Ishikawa (cell line): ENCODE data around the gene MTMR1.

Source experiments
- CEBPB ChIP-seq: IDR thresholded peaks from 2 replicates; pipeline ENCODE4 v1.6.1; 2012
- EGR1 ChIP-seq: IDR thresholded peaks from 2 replicates; pipeline ENCODE4 v1.6.1; 2012
- EP300 ChIP-seq: IDR thresholded peaks from 2 replicates; pipeline ENCODE4 v1.6.1; 2012; ENCODE audit warnings: borderline replicate concordance
- FOXM1 ChIP-seq: IDR thresholded peaks from 2 replicates; pipeline ENCODE4 v1.6.1; 2012; ENCODE audit warnings: low read depth, borderline replicate concordance
- RAD21 ChIP-seq: IDR thresholded peaks from 2 replicates; pipeline ENCODE4 v1.6.1; 2012; ENCODE audit warnings: low read depth
- TAF1 ChIP-seq: IDR thresholded peaks from 2 replicates; pipeline ENCODE4 v1.6.1; 2012; ENCODE audit warnings: low read depth, mild to moderate bottlenecking
- TCF12 ChIP-seq: IDR thresholded peaks from 2 replicates; pipeline ENCODE4 v1.6.1; 2012; ENCODE audit warnings: low read depth
- TEAD4 ChIP-seq: IDR thresholded peaks from 2 replicates; pipeline ENCODE4 v1.6.1; 2012
- TF ChIP-seq, protein P1 (sequence below): IDR thresholded peaks from 2 replicates; pipeline ENCODE4 v1.6.1; 2012; ENCODE audit warnings: low read depth, mild to moderate bottlenecking
- TF ChIP-seq, protein P2 (sequence below): IDR thresholded peaks from 2 replicates; pipeline ENCODE4 v1.6.1; 2012

- TF ChIP-seq FOXM1 = no peak
- no peak for TF ChIP-seq TCF12
- TF ChIP-seq EP300 = no peak
- no peak for TF ChIP-seq RAD21
- no peak for TF ChIP-seq TEAD4
- TF ChIP-seq, protein P1, sequence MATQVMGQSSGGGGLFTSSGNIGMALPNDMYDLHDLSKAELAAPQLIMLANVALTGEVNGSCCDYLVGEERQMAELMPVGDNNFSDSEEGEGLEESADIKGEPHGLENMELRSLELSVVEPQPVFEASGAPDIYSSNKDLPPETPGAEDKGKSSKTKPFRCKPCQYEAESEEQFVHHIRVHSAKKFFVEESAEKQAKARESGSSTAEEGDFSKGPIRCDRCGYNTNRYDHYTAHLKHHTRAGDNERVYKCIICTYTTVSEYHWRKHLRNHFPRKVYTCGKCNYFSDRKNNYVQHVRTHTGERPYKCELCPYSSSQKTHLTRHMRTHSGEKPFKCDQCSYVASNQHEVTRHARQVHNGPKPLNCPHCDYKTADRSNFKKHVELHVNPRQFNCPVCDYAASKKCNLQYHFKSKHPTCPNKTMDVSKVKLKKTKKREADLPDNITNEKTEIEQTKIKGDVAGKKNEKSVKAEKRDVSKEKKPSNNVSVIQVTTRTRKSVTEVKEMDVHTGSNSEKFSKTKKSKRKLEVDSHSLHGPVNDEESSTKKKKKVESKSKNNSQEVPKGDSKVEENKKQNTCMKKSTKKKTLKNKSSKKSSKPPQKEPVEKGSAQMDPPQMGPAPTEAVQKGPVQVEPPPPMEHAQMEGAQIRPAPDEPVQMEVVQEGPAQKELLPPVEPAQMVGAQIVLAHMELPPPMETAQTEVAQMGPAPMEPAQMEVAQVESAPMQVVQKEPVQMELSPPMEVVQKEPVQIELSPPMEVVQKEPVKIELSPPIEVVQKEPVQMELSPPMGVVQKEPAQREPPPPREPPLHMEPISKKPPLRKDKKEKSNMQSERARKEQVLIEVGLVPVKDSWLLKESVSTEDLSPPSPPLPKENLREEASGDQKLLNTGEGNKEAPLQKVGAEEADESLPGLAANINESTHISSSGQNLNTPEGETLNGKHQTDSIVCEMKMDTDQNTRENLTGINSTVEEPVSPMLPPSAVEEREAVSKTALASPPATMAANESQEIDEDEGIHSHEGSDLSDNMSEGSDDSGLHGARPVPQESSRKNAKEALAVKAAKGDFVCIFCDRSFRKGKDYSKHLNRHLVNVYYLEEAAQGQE = no peak
- no peak for TF ChIP-seq EGR1
- TF ChIP-seq, protein P2, sequence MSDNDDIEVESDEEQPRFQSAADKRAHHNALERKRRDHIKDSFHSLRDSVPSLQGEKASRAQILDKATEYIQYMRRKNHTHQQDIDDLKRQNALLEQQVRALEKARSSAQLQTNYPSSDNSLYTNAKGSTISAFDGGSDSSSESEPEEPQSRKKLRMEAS = no peak
- TF ChIP-seq CEBPB = no peak
- TF ChIP-seq TAF1 = no peak
These were observed 96.8 kb downstream of the MTMR1 start for GRCh38 chrX:150790021-150790420.
